ENCODE measurements around the gene ADCYAP1R1.

ADCYAP1R1 gene

GRCh38 chr7:31105256-31105950 is 53.3 kb downstream of the ADCYAP1R1 start:
- Histone ChIP-seq H3K9me3 (ENCODE audit: control insufficient read depth, low read length) (no peaks in the 10 kb centered on the region), H3K4me3 (ENCODE audit: insufficient read depth, low read depth, low read length) (no peak overlapping the region), H3K27ac (ENCODE audit: insufficient read depth, low read depth, low read length, poor library complexity, severe bottlenecking) (no peak overlapping the region), H3K36me3 (ENCODE audit: control insufficient read depth, insufficient read depth, low read length) (no peaks in the 10 kb centered on the region), H3K4me1 (ENCODE audit: control insufficient read depth, insufficient read depth, low read length) (no peaks in the 10 kb centered on the region), H3K27me3 (ENCODE audit: control insufficient read depth, insufficient read depth, low read length, poor library complexity, severe bottlenecking) (no peaks in the 10 kb centered on the region)
- 89 to 94% methylated on average over 7 of the region's 7 CpGs for WGBS, 2 experiments

GRCh38 chr7:31106303-31107105 is 54.4 kb downstream of the ADCYAP1R1 start:
- 92 to 94% methylated on average over 13 of the region's 13 CpGs for WGBS, 2 experiments
- no peaks in the 10 kb centered on the region for H3K27me3 ChIP-seq (ENCODE audit: control insufficient read depth, insufficient read depth, low read length, poor library complexity, severe bottlenecking)
- H3K27ac ChIP-seq (ENCODE audit: insufficient read depth, low read depth, low read length, poor library complexity, severe bottlenecking) = no peak overlapping the region
- no peaks in the 10 kb centered on the region for H3K4me1 ChIP-seq (ENCODE audit: control insufficient read depth, insufficient read depth, low read length)
- H3K36me3 ChIP-seq (ENCODE audit: control insufficient read depth, insufficient read depth, low read length) = no peaks in the 10 kb centered on the region
- no peak overlapping the region for H3K4me3 ChIP-seq (ENCODE audit: insufficient read depth, low read depth, low read length)
- H3K9me3 ChIP-seq (ENCODE audit: control insufficient read depth, low read length) = no peaks in the 10 kb centered on the region

GRCh38 chr7:31107106-31108090 is 55.3 kb downstream of the ADCYAP1R1 start:
- no peak overlapping the region for H3K27ac ChIP-seq (ENCODE audit: insufficient read depth, low read depth, low read length, poor library complexity, severe bottlenecking)
- no peak overlapping the region for H3K4me3 ChIP-seq (ENCODE audit: insufficient read depth, low read depth, low read length)
- no peaks in the 10 kb centered on the region for H3K36me3 ChIP-seq (ENCODE audit: control insufficient read depth, insufficient read depth, low read length)
- no peaks in the 10 kb centered on the region for H3K9me3 ChIP-seq (ENCODE audit: control insufficient read depth, low read length)
- no peaks in the 10 kb centered on the region for H3K4me1 ChIP-seq (ENCODE audit: control insufficient read depth, insufficient read depth, low read length)
- no peaks in the 10 kb centered on the region for H3K27me3 ChIP-seq (ENCODE audit: control insufficient read depth, insufficient read depth, low read length, poor library complexity, severe bottlenecking)
- WGBS, 2 experiments = 93 to 94% methylated on average over 15 of the region's 15 CpGs

GRCh38 chr7:31108097-31108657 is 56.1 kb downstream of the ADCYAP1R1 start:
- WGBS, 2 experiments = 87 to 89% methylated on average over 1 of the region's 1 CpG
- H3K27ac ChIP-seq (ENCODE audit: insufficient read depth, low read depth, low read length, poor library complexity, severe bottlenecking) = no peak overlapping the region
- H3K27me3 ChIP-seq (ENCODE audit: control insufficient read depth, insufficient read depth, low read length, poor library complexity, severe bottlenecking) = no peaks in the 10 kb centered on the region
- H3K4me1 ChIP-seq (ENCODE audit: control insufficient read depth, insufficient read depth, low read length) = no peaks in the 10 kb centered on the region
- no peaks in the 10 kb centered on the region for H3K9me3 ChIP-seq (ENCODE audit: control insufficient read depth, low read length)
- no peak overlapping the region for H3K4me3 ChIP-seq (ENCODE audit: insufficient read depth, low read depth, low read length)
- no peaks in the 10 kb centered on the region for H3K36me3 ChIP-seq (ENCODE audit: control insufficient read depth, insufficient read depth, low read length)

- Histone ChIP-seq H3K27me3 (ENCODE audit: control insufficient read depth, insufficient read depth, low read length, poor library complexity, severe bottlenecking) (no peaks in the 10 kb centered on the region), H3K4me3 (ENCODE audit: insufficient read depth, low read depth, low read length) (no peak overlapping the region), H3K27ac (ENCODE audit: insufficient read depth, low read depth, low read length, poor library complexity, severe bottlenecking) (no peak overlapping the region), H3K4me1 (ENCODE audit: control insufficient read depth, insufficient read depth, low read length) (no peaks in the 10 kb centered on the region), H3K9me3 (ENCODE audit: control insufficient read depth, low read length) (no peaks in the 10 kb centered on the region), H3K36me3 (ENCODE audit: control insufficient read depth, insufficient read depth, low read length) (no peaks in the 10 kb centered on the region)
- 85 to 90% methylated on average over 3 of the region's 3 CpGs for WGBS, 2 experiments
Observed at GRCh38 chr7:31109751-31110150, 57.6 kb downstream of the ADCYAP1R1 start.

- Histone ChIP-seq H3K27ac (ENCODE audit: insufficient read depth, low read depth, low read length, poor library complexity, severe bottlenecking) (no peak overlapping the region), H3K4me3 (ENCODE audit: insufficient read depth, low read depth, low read length) (no peak overlapping the region), H3K9me3 (ENCODE audit: control insufficient read depth, low read length) (no peaks in the 10 kb centered on the region), H3K4me1 (ENCODE audit: control insufficient read depth, insufficient read depth, low read length) (no peaks in the 10 kb centered on the region), H3K27me3 (ENCODE audit: control insufficient read depth, insufficient read depth, low read length, poor library complexity, severe bottlenecking) (no peaks in the 10 kb centered on the region), H3K36me3 (ENCODE audit: control insufficient read depth, insufficient read depth, low read length) (no peaks in the 10 kb centered on the region)
- 93 to 94% methylated on average over 7 of the region's 7 CpGs for WGBS, 2 experiments
Observed at GRCh38 chr7:31110331-31111108, 58.4 kb downstream of the ADCYAP1R1 start.

- no peaks in the 10 kb centered on the region for H3K9me3 ChIP-seq (ENCODE audit: control insufficient read depth, low read length)
- H3K4me1 ChIP-seq (ENCODE audit: control insufficient read depth, insufficient read depth, low read length) = no peaks in the 10 kb centered on the region
- H3K4me3 ChIP-seq (ENCODE audit: insufficient read depth, low read depth, low read length) = no peak overlapping the region
- H3K36me3 ChIP-seq (ENCODE audit: control insufficient read depth, insufficient read depth, low read length) = no peaks in the 10 kb centered on the region
- H3K27me3 ChIP-seq (ENCODE audit: control insufficient read depth, insufficient read depth, low read length, poor library complexity, severe bottlenecking) = no peaks in the 10 kb centered on the region
- no peak overlapping the region for H3K27ac ChIP-seq (ENCODE audit: insufficient read depth, low read depth, low read length, poor library complexity, severe bottlenecking)
Observed at GRCh38 chr7:31111109-31111451, 59.0 kb downstream of the ADCYAP1R1 start.

- Histone ChIP-seq H3K4me3 (ENCODE audit: insufficient read depth, low read depth, low read length) (no peak overlapping the region), H3K27ac (ENCODE audit: insufficient read depth, low read depth, low read length, poor library complexity, severe bottlenecking) (no peak overlapping the region), H3K9me3 (ENCODE audit: control insufficient read depth, low read length) (no peaks in the 10 kb centered on the region), H3K36me3 (ENCODE audit: control insufficient read depth, insufficient read depth, low read length) (no peaks in the 10 kb centered on the region), H3K4me1 (ENCODE audit: control insufficient read depth, insufficient read depth, low read length) (no peaks in the 10 kb centered on the region), H3K27me3 (ENCODE audit: control insufficient read depth, insufficient read depth, low read length, poor library complexity, severe bottlenecking) (no peaks in the 10 kb centered on the region)
- 68 to 80% methylated on average over 1 of the region's 1 CpG for WGBS, 2 experiments
Observed at GRCh38 chr7:31113660-31114059, 61.6 kb downstream of the ADCYAP1R1 start.

- Histone ChIP-seq H3K27ac (ENCODE audit: insufficient read depth, low read depth, low read length, poor library complexity, severe bottlenecking) (no peak overlapping the region), H3K27me3 (ENCODE audit: control insufficient read depth, insufficient read depth, low read length, poor library complexity, severe bottlenecking) (no peaks in the 10 kb centered on the region), H3K4me3 (ENCODE audit: insufficient read depth, low read depth, low read length) (no peak overlapping the region), H3K4me1 (ENCODE audit: control insufficient read depth, insufficient read depth, low read length) (no peaks in the 10 kb centered on the region), H3K36me3 (ENCODE audit: control insufficient read depth, insufficient read depth, low read length) (no peaks in the 10 kb centered on the region), H3K9me3 (ENCODE audit: control insufficient read depth, low read length) (no peaks in the 10 kb centered on the region)
- WGBS, 2 experiments = 80 to 84% methylated on average over 1 of the region's 1 CpG
Observed at GRCh38 chr7:31114593-31115343, 62.7 kb downstream of the ADCYAP1R1 start.
